Stimulated activated naive CD8-positive, alpha-beta T cell treated with anti-CD3 and anti-CD28 coated beads, Interleukin-15, amount 100 ng/mL, for 72 hours (primary cell): ENCODE results near the gene CAMSAP3.

Experiments used
- ATAC-seq: fragments of 150-1000 bp; cut with Tn5 transposase; 2 replicates; pipeline ENCODE4 v1.10.0; 2021; ENCODE audit warnings: mild to moderate bottlenecking, moderate library complexity
- DNase-seq, 2 donors: peaks; one replicate each; pipeline ENCODE4 v3.0.0; 2021 to 2022
- H3K27ac Mint-ChIP-seq, 2 donors: one replicate each; pipeline ENCODE4 v1.8.0; 2022; ENCODE audit warnings: mild to moderate bottlenecking in 2 of 2, mixed read lengths in 2 of 2, moderate library complexity in 2 of 2
- H3K27me3 Mint-ChIP-seq: one replicate; pipeline ENCODE4 v1.8.0; 2022; ENCODE audit warnings: mixed read lengths
- H3K4me1 Mint-ChIP-seq: one replicate; pipeline ENCODE4 v1.8.0; 2022; ENCODE audit warnings: mild to moderate bottlenecking, mixed read lengths
- H3K4me3 Mint-ChIP-seq, 2 donors: one replicate each; pipeline ENCODE4 v1.8.0; 2022; ENCODE audit warnings: mild to moderate bottlenecking in 2 of 2, mixed read lengths in 2 of 2, moderate library complexity in 1 of 2
- H3K9me3 Mint-ChIP-seq, 2 donors: one replicate each; pipeline ENCODE4 v1.8.0; 2022; ENCODE audit warnings: mixed read lengths in 2 of 2

The CAMSAP3 gene

GRCh38 chr19:7600721-7601120 is 5.1 kb downstream of the CAMSAP3 start:
- Mint-ChIP-seq H3K27me3 (peaks cover 56% of the 10 kb centered on the region), H3K4me3 (no peak overlapping the region), H3K27ac (peak overlapping the region in 1 of 2 donors; percentile 72), H3K9me3 (peaks cover 0 to 12% of the 10 kb centered on the region in 2 donors), H3K4me1 (peaks cover 14% of the 10 kb centered on the region)
- ATAC-seq (no peak), DNase-seq (no peak)

GRCh38 chr19:7602240-7602934 is 6.7 kb downstream of the CAMSAP3 start:
- no peak overlapping the region for H3K27ac Mint-ChIP-seq
- peaks cover 0 to 13% of the 10 kb centered on the region in 2 donors for H3K9me3 Mint-ChIP-seq
- peaks cover 54% of the 10 kb centered on the region for H3K27me3 Mint-ChIP-seq
- no peak for ATAC-seq
- no peak overlapping the region for H3K4me3 Mint-ChIP-seq
- no peak for DNase-seq
- H3K4me1 Mint-ChIP-seq: peaks cover 6% of the 10 kb centered on the region

- Mint-ChIP-seq H3K4me3 (no peak overlapping the region), H3K4me1 (peaks cover 6% of the 10 kb centered on the region), H3K9me3 (peaks cover 0 to 13% of the 10 kb centered on the region in 2 donors)
Observed at GRCh38 chr19:7602935-7603497, 7.4 kb downstream of the CAMSAP3 start.

GRCh38 chr19:7603919-7604318 is 8.3 kb downstream of the CAMSAP3 start:
- ATAC-seq: no peak
- H3K27me3 Mint-ChIP-seq: peaks cover 39% of the 10 kb centered on the region
- no peak overlapping the region for H3K27ac Mint-ChIP-seq
- no peak for DNase-seq
- H3K4me1 Mint-ChIP-seq: peaks cover 6% of the 10 kb centered on the region
- no peak overlapping the region for H3K4me3 Mint-ChIP-seq
- peaks cover 0 to 13% of the 10 kb centered on the region in 2 donors for H3K9me3 Mint-ChIP-seq

More at GRCh38 chr19:7602935-7603497, 7.4 kb downstream of the CAMSAP3 start:
- DNase-seq (no peak), ATAC-seq (no peak)
- no peak overlapping the region for H3K27ac Mint-ChIP-seq
- H3K27me3 Mint-ChIP-seq: peaks cover 48% of the 10 kb centered on the region

- H3K27ac Mint-ChIP-seq: no peak overlapping the region
- DNase-seq: peak in 1 of 2 donors; percentile 31
- H3K9me3 Mint-ChIP-seq: peaks cover 0 to 12% of the 10 kb centered on the region in 2 donors
- ATAC-seq: peak; percentile 62
- H3K4me3 Mint-ChIP-seq: no peak overlapping the region
- H3K4me1 Mint-ChIP-seq: peaks cover 6% of the 10 kb centered on the region
- H3K27me3 Mint-ChIP-seq: peaks cover 38% of the 10 kb centered on the region
Observed at GRCh38 chr19:7605490-7606222, 10.0 kb downstream of the CAMSAP3 start.

- H3K4me1 Mint-ChIP-seq: peaks cover 6% of the 10 kb centered on the region
- ATAC-seq (no peak), DNase-seq (no peak)
- peaks cover 38% of the 10 kb centered on the region for H3K27me3 Mint-ChIP-seq
- no peak overlapping the region for H3K4me3 Mint-ChIP-seq
- peaks cover 0 to 7% of the 10 kb centered on the region in 2 donors for H3K9me3 Mint-ChIP-seq
- H3K27ac Mint-ChIP-seq: no peak overlapping the region
Observed at GRCh38 chr19:7606289-7606688, 10.6 kb downstream of the CAMSAP3 start.

GRCh38 chr19:7607212-7607873 is 11.7 kb downstream of the CAMSAP3 start:
- Mint-ChIP-seq H3K4me3 (no peak overlapping the region), H3K4me1 (peaks cover 6% of the 10 kb centered on the region), H3K27ac (no peak overlapping the region), H3K9me3 (peaks cover 0 to 7% of the 10 kb centered on the region in 2 donors), H3K27me3 (peaks cover 32% of the 10 kb centered on the region)
- DNase-seq: no peak
- no peak for ATAC-seq

- peaks cover 6% of the 10 kb centered on the region for H3K4me1 Mint-ChIP-seq
- H3K27me3 Mint-ChIP-seq: peaks cover 29% of the 10 kb centered on the region
- no peak overlapping the region for H3K27ac Mint-ChIP-seq
- no peak overlapping the region for H3K4me3 Mint-ChIP-seq
- H3K9me3 Mint-ChIP-seq: peaks cover 0 to 7% of the 10 kb centered on the region in 2 donors
- DNase-seq: no peak
- no peak for ATAC-seq
Observed at GRCh38 chr19:7607874-7608560, 12.4 kb downstream of the CAMSAP3 start.

- H3K9me3 Mint-ChIP-seq: peaks cover 0 to 2% of the 10 kb centered on the region in 2 donors
- H3K27me3 Mint-ChIP-seq: peaks cover 10% of the 10 kb centered on the region
- ATAC-seq (no peak), DNase-seq (no peak)
- H3K27ac Mint-ChIP-seq: no peak overlapping the region
- no peak overlapping the region for H3K4me3 Mint-ChIP-seq
- H3K4me1 Mint-ChIP-seq: peaks cover 2% of the 10 kb centered on the region
Observed at GRCh38 chr19:7610491-7611240, 15.0 kb downstream of the CAMSAP3 start.

- no peak for ATAC-seq
- peaks cover 3% of the 10 kb centered on the region for H3K27me3 Mint-ChIP-seq
- H3K4me3 Mint-ChIP-seq: no peak overlapping the region
Observed at GRCh38 chr19:7611541-7612279, 16.0 kb downstream of the CAMSAP3 start.

GRCh38 chr19:7612282-7613274 is 16.9 kb downstream of the CAMSAP3 start:
- H3K9me3 Mint-ChIP-seq: no peaks in the 10 kb centered on the region

More at GRCh38 chr19:7611541-7612279, 16.0 kb downstream of the CAMSAP3 start:
- no peaks in the 10 kb centered on the region for H3K4me1 Mint-ChIP-seq
- DNase-seq: no peak
- H3K27ac Mint-ChIP-seq: peak overlapping the region in 1 of 2 donors; percentile 82
- H3K9me3 Mint-ChIP-seq: no peaks in the 10 kb centered on the region

GRCh38 chr19:7614859-7615741 is 19.4 kb downstream of the CAMSAP3 start:
- H3K9me3 Mint-ChIP-seq: no peaks in the 10 kb centered on the region
- H3K4me1 Mint-ChIP-seq: no peaks in the 10 kb centered on the region
- H3K27ac Mint-ChIP-seq: peak overlapping the region in 1 of 2 donors; percentile 88
- DNase-seq (no peak), ATAC-seq (no peak)
- H3K4me3 Mint-ChIP-seq: no peak overlapping the region
- H3K27me3 Mint-ChIP-seq: no peaks in the 10 kb centered on the region

More at GRCh38 chr19:7612282-7613274, 16.9 kb downstream of the CAMSAP3 start:
- DNase-seq (no peak), ATAC-seq (no peak)
- Mint-ChIP-seq H3K27me3 (no peaks in the 10 kb centered on the region), H3K4me1 (no peaks in the 10 kb centered on the region), H3K4me3 (no peak overlapping the region), H3K27ac (peak overlapping the region in 1 of 2 donors; percentile 82)
